GM23338 (cell line): Measurements from ENCODE around the gene ATP10A. TPM values are rescaled to one million over a fixed set of nuclear protein-coding genes. Genes with fewer than 3 reads are reported as not detected.

Source experiments
- ATAC-seq: fragments of 200-7000 bp; cut with Tn5 transposase; 3 replicates; pipeline ENCODE4 v1.9.1; 2020
- DNase-seq: peaks from one replicate; pipeline ENCODE4 v3.0.0-alpha.2; 2015; ENCODE audit warnings: low spot score
- H2AFZ ChIP-seq: fragments of 200-600 bp; sonication (generic); 2 replicates; pipeline ENCODE4 v1.8.0; 2016; ENCODE audit warnings: antibody characterized with exemption, mild to moderate bottlenecking, moderate library complexity
- H3F3A ChIP-seq: fragments of 200-600 bp; sonication (generic); replicated peaks from 2 replicates; pipeline ENCODE4 v1.8.0; 2017; ENCODE audit warnings: antibody characterized with exemption, mixed run types, low read depth
- H3K27ac ChIP-seq: fragments of 200-600 bp; sonication (generic); 2 replicates; pipeline ENCODE4 v1.6.1; 2016; ENCODE audit warnings: low read depth
- H3K27me3 ChIP-seq: fragments of 200-600 bp; sonication (generic); 2 replicates; pipeline ENCODE4 v1.8.0; 2016; ENCODE audit warnings: mild to moderate bottlenecking, mixed run types, moderate library complexity; ENCODE audit not compliant: insufficient read depth
- H3K36me3 ChIP-seq: fragments of 200-600 bp; sonication (generic); 2 replicates; pipeline ENCODE4 v1.8.0; 2016; ENCODE audit warnings: mild to moderate bottlenecking; ENCODE audit not compliant: insufficient read depth
- H3K4me1 ChIP-seq: fragments of 200-600 bp; sonication (generic); 2 replicates; pipeline ENCODE4 v1.8.0; 2016; ENCODE audit warnings: mild to moderate bottlenecking, moderate library complexity; ENCODE audit not compliant: insufficient read depth
- H3K4me2 ChIP-seq: fragments of 200-600 bp; sonication (generic); 2 replicates; pipeline ENCODE4 v1.7.1; 2017; ENCODE audit warnings: mixed run types
- H3K4me3 ChIP-seq: fragments of 200-600 bp; sonication (generic); 2 replicates; pipeline ENCODE4 v1.6.1; 2016; ENCODE audit warnings: mixed run types
- H3K79me2 ChIP-seq: fragments of 200-600 bp; sonication (generic); replicated peaks from 2 replicates; pipeline ENCODE4 v1.8.0; 2017; ENCODE audit warnings: mild to moderate bottlenecking; ENCODE audit not compliant: insufficient read depth
- H3K9me2 ChIP-seq: fragments of 200-600 bp; sonication (generic); 2 replicates; pipeline ENCODE4 v1.8.0; 2017; ENCODE audit not compliant: insufficient read depth
- H4K20me1 ChIP-seq: fragments of 200-600 bp; sonication (generic); replicated peaks from 2 replicates; pipeline ENCODE4 v1.8.0; 2017; ENCODE audit warnings: mild to moderate bottlenecking; ENCODE audit not compliant: insufficient read depth
- H3K27ac Mint-ChIP-seq: 2 replicates; pipeline ENCODE4 v1.8.0; 2020; ENCODE audit warnings: inconsistent platforms, mild to moderate bottlenecking, moderate library complexity, mixed read lengths
- H3K27me3 Mint-ChIP-seq: 3 replicates; pipeline ENCODE4 v1.8.0; 2022; ENCODE audit warnings: low read depth, mild to moderate bottlenecking, moderate library complexity, mixed read lengths, inconsistent platforms; ENCODE audit not compliant: insufficient read depth, poor library complexity
- H3K36me3 Mint-ChIP-seq: 3 replicates; pipeline ENCODE4 v1.8.0; 2021; ENCODE audit warnings: low read depth, mild to moderate bottlenecking, inconsistent platforms, moderate library complexity, mixed read lengths
- H3K4me1 Mint-ChIP-seq: 3 replicates; pipeline ENCODE4 v1.8.0; 2020; ENCODE audit warnings: mild to moderate bottlenecking, inconsistent platforms, mixed read lengths
- H3K4me3 Mint-ChIP-seq: 3 replicates; pipeline ENCODE4 v1.8.0; 2021; ENCODE audit warnings: moderate library complexity, mild to moderate bottlenecking, inconsistent platforms, mixed read lengths
- H3K9me3 Mint-ChIP-seq: 3 replicates; pipeline ENCODE4 v1.8.0; 2020; ENCODE audit warnings: moderate library complexity, mild to moderate bottlenecking, inconsistent platforms, mixed read lengths
- CREB1 ChIP-seq: fragments of 250-450 bp; sonication (Bioruptor Pico); IDR thresholded peaks from 2 replicates; pipeline ENCODE4 v1.5.0; 2020; ENCODE audit warnings: low read depth, mild to moderate bottlenecking, moderate library complexity
- CTCF ChIP-seq, 2 experiments: fragments of 200-600 bp in 1 of 2; sonication (generic) in 1 of 2; conservative IDR thresholded peaks; 2 replicates each; pipeline versions ENCODE4 v1.5.1 to v1.6.1; 2016 to 2017; ENCODE audit warnings: antibody characterized with exemption in 2 of 2, low read depth in 2 of 2, mild to moderate bottlenecking in 2 of 2, moderate library complexity in 1 of 2
- EZH2 ChIP-seq: fragments of 200-600 bp; sonication (generic); IDR thresholded peaks from one replicate; pipeline ENCODE4 v1.8.0; 2017; ENCODE audit warnings: antibody characterized with exemption, mild to moderate bottlenecking, low read depth; ENCODE audit not compliant: unreplicated experiment
- EZH2phosphoT487 ChIP-seq: fragments of 200-600 bp; sonication (generic); IDR thresholded peaks from one replicate; pipeline ENCODE4 v1.8.1; 2018; ENCODE audit warnings: antibody characterized with exemption; ENCODE audit not compliant: unreplicated experiment
- JUNB ChIP-seq: IDR thresholded peaks from one replicate; pipeline ENCODE4 v1.6.1; 2016; ENCODE audit warnings: antibody characterized with exemption; ENCODE audit not compliant: unreplicated experiment
- POLR2AphosphoS5 ChIP-seq: IDR thresholded peaks from 2 replicates; pipeline ENCODE4 v1.6.1; 2016; ENCODE audit warnings: antibody characterized with exemption, low read depth
- STAT1 ChIP-seq: IDR thresholded peaks from one replicate; pipeline ENCODE4 v1.6.1; 2016; ENCODE audit warnings: antibody characterized with exemption; ENCODE audit not compliant: unreplicated experiment
- ZNF331 ChIP-seq: fragments of 250-450 bp; sonication (Bioruptor Pico); IDR thresholded peaks from 2 replicates; pipeline ENCODE4 v1.5.0; 2020; ENCODE audit warnings: low read depth, mild to moderate bottlenecking, moderate library complexity
- ZNF462 ChIP-seq: fragments of 250-450 bp; sonication (Bioruptor Pico); IDR thresholded peaks from 2 replicates; pipeline ENCODE4 v1.5.0; 2020; ENCODE audit warnings: mild to moderate bottlenecking, moderate library complexity
- polyA plus RNA-seq: library from polyadenylated mRNA; unstranded; fragments of >200 nt; fragmentation: Nextera tagmentation; extraction: Ambion mirVana; gene quantifications from 2 replicates; pipeline ENCODE4 v1.2.1, GENCODE V29; 2016
- total RNA-seq: library from RNA; depleted of rRNA; stranded (reverse); fragments of >200 nt; shearing (Covaris generic); gene quantifications from 2 replicates; pipeline ENCODE4 v1.2.3, GENCODE V29; 2014

ATP10A gene
- total and polyA plus RNA-seq, 2 experiments from 2014 or later: 0.36 to 5.6 TPM

- no peak for TF ChIP-seq ZNF462 (CRISPR knock-in tag)
- no peak for TF ChIP-seq POLR2AphosphoS5
- TF ChIP-seq EZH2: no peak
- TF ChIP-seq JUNB: no peak
- no peak for TF ChIP-seq CTCF (conservative IDR thresholded peaks at IDR 0.05; ENCODE audit: low read depth in 2 of 2)
- no peak for TF ChIP-seq ZNF331 (CRISPR knock-in tag)
- no peak for TF ChIP-seq STAT1
- TF ChIP-seq EZH2phosphoT487: no peak
- no peak for TF ChIP-seq CREB1 (CRISPR knock-in tag)
Measured at GRCh38 chr15:25795712-25796111, 67.4 kb downstream of the ATP10A start (continued).

GRCh38 chr15:25795061-25795460 lies 68.1 kb downstream of the ATP10A start:
- ATAC-seq: no peak
- Mint-ChIP-seq H3K27me3 (peaks cover 3% of the 10 kb centered on the region), H3K36me3 (no peaks in the 10 kb centered on the region), H3K9me3 (no peaks in the 10 kb centered on the region), H3K4me3 (no peak overlapping the region), H3K4me1 (peaks cover 28% of the 10 kb centered on the region), H3K27ac (no peak overlapping the region)
- peaks cover 8% of the 10 kb centered on the region; the same call in 1 of the 2 replicates for H3K4me1 ChIP-seq
- no peak overlapping the region for H3K4me3 ChIP-seq
- H3K9me2 ChIP-seq: no peaks in the 10 kb centered on the region
- no peak overlapping the region for H2AFZ ChIP-seq
- H4K20me1 ChIP-seq: no peaks in the 10 kb centered on the region
- DNase-seq: no peak
- TF ChIP-seq CTCF (conservative IDR thresholded peaks at IDR 0.05; ENCODE audit: low read depth in 2 of 2): peak in 1 of 2 experiments; percentile 43; a peak in 2 of 4 replicates
- TF ChIP-seq ZNF331 (CRISPR knock-in tag): no peak
- H3K4me2 ChIP-seq: no peak overlapping the region
- H3K36me3 ChIP-seq: no peaks in the 10 kb centered on the region
- no peak overlapping the region for H3K27ac ChIP-seq
- H3K27me3 ChIP-seq: no peaks in the 10 kb centered on the region
- 0 out of 2 replicates have a peak, but pooled peaks cover 3% of the 10 kb centered on the region for H3F3A ChIP-seq
- H3K79me2 ChIP-seq: no peaks in the 10 kb centered on the region
